Stimulated activated CD8-positive, alpha-beta memory T cell treated with anti-CD3 and anti-CD28 coated beads, Interleukin-4, amount 100 ng/mL, for 24 hours (primary cell): ENCODE results near the gene KCNJ18.
"Not testable (repeated sequence)": the region's sequence is repeated elsewhere in the genome, so short reads cannot be mapped to it uniquely, and the experiment has no call there.

Experiments used
- DNase-seq: peaks from one replicate; pipeline ENCODE4 v3.0.0-alpha.2; 2020; ENCODE audit warnings: low read depth

The KCNJ18 gene

DNA sequence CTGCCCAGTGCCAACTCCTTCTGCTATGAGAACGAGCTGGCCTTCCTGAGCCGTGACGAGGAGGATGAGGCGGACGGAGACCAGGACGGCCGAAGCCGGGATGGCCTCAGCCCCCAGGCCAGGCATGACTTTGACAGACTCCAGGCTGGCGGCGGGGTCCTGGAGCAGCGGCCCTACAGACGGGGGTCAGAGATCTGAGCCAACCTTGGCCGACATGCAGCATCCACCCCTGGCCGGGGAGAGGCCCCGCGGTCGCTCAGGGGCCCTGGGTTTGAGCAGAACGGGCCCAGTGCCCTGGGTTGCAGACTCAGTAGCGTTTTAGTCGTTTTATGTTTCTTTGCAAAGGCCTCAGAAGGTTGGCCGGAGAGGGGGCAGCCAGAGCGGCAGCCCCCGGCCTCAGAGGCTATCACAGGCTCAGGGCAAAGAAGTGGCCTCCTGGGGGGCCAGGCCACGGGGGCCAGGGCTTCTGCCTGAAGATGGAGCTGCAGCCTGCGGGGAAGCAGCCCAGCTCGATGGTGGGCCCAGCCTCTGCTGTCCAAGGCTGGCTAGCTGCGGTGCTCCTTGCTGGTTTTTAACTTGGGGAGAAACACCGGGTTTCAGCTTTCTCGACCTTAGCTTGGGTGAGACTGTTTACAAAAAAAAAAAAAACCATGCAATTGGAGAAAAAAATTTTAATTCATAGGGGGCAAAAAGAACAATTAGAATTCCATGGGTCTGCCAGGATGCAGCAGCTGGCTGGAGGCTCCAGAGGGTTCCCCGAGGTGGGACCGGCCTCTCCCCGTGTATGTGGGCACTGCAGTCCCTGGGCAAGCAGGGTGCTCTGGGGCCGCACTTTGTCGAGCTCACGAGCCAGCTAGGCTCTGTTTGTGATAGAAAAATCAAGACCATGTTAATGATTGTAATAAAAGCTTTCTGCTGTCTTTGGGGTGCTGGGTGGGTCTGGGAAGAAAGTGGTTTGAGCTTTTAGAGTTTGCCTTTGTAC lies 11.9 kb downstream of the KCNJ18 start:
- DNase-seq, result not testable (repeated sequence)

DNA sequence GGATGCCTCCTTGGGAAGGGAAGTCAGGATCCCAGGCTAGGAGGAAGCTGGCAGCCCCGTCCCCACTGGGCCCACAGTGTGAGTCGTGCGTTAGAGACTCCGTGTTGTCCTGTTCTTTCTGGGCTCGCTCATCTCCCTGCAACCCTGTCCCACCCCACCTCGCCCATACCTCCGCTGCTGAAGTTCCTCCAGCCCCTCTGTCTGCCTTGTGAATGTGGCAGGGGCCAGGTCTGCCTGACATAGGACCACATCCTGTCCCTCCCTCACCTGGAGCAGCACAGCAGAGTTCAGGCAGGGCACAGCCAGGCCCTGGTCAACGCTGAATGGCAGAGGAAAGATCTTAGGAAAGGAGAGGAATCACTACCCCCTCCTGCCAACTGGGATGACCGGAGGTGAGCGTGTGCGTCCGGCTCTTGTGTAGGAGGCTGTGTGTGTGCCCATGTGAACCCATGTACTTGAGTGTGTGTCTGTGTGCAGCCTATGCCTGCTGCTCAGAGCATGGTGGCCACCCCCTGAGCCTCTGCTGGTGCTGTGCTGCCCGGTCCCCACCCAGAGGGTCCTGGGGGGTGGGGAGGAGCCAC lies 12.8 kb downstream of the KCNJ18 start:
- no peak for DNase-seq

DNA sequence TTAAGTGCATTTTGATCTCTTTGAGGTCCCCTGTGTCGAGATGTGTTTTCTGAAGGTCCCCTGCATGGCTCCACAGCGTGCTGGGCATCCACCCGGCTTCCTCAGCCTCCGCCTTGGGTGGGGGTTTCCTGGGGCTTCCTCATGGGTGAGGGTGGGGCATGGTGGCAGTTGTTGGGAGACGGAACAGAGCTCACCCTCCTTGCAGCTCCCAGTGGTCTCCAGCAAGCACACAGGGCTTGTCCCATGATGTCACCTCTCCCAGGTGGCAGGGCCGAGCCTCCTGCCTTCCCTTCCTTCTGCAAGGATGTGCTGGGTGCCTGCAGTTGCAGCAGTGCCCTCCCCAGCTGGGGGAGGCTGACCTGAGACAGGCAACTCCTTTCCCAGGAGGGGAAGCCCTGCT lies 13.4 kb downstream of the KCNJ18 start:
- DNase-seq, result not testable (repeated sequence)

DNA sequence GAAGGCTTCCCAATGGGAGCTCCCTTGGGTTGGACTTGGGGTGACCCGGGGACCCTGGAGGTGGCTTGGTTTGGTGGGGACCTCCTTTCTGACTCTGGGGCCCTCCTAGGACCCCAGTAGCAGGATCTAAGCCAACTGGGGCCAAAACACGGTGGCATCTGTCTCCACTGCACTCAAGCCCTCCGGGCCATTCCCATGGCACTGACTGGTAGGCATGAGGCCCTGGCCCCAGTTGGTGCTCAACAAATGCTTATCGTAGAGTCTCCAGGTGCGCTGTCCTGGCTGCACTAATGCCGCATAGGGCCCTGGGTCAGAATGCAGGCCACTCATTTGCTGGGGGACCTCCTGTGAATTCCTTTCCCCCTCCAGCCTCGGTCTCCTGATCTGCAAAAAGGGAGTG lies 14.2 kb downstream of the KCNJ18 start:
- DNase-seq, result not testable (repeated sequence)

DNA sequence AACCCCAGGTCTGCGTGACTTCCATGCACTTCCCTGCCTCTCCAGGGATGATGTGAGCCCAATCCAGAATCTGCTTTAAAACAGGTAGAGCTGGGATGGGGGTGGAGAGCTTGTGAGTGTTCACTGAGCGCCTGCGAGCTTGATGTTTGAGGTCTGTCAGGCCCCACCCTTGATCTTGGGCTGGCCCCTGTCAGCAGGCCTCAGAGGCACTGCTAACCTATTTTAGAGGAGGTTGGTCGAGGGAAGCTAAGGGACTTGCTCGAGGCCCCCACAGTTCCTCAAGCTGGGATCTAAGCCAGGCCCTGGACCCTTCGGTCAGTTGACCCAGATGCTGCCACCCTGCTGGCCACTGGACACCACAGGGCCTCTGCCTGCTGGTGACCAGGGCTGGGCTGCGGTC lies 14.8 kb downstream of the KCNJ18 start:
- DNase-seq, result not testable (repeated sequence)

DNA sequence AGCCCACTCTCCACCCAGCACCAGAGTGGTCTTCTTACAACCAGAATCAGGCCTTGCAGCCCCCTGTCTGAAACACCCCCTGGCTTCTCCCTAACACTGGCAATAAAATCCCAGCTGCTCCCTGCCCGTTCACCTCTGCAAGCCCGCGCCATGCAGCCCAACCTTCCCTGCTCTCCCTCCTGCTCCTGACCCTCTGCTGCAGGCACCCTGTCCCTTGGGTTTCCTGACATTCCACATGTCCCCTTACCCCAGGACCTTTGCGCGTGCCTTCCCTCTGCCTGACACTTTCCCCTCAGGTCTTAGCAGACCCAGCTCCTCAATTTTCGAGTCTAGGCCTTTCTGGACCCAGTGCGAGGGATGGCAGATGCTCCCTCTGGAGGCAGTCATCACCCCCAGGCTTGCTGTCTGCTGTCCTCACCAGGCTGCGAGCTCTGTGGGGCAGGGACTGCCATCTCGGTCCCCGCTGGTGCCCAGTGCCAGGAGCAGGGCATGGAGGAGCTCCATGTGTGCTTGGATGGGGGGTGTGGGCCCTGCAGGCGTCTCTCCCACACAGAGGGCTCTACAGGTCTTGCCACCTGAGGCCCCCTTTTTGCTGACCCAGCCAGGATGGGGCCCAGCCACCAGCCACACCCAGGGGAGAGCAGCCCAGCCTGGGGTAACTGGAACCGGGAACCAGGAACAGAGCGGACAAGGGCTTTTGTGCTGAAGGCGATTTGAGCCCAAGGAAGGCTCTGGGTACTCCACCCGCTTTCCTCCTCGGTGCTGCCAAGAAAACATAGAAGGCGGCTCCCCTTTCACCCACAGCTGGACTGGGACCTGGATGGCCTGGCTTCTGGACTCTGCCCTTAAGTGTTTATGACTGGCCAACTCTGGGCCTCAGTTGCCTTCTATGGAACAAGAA lies 15.6 kb downstream of the KCNJ18 start:
- not testable (repeated sequence) for DNase-seq

DNA sequence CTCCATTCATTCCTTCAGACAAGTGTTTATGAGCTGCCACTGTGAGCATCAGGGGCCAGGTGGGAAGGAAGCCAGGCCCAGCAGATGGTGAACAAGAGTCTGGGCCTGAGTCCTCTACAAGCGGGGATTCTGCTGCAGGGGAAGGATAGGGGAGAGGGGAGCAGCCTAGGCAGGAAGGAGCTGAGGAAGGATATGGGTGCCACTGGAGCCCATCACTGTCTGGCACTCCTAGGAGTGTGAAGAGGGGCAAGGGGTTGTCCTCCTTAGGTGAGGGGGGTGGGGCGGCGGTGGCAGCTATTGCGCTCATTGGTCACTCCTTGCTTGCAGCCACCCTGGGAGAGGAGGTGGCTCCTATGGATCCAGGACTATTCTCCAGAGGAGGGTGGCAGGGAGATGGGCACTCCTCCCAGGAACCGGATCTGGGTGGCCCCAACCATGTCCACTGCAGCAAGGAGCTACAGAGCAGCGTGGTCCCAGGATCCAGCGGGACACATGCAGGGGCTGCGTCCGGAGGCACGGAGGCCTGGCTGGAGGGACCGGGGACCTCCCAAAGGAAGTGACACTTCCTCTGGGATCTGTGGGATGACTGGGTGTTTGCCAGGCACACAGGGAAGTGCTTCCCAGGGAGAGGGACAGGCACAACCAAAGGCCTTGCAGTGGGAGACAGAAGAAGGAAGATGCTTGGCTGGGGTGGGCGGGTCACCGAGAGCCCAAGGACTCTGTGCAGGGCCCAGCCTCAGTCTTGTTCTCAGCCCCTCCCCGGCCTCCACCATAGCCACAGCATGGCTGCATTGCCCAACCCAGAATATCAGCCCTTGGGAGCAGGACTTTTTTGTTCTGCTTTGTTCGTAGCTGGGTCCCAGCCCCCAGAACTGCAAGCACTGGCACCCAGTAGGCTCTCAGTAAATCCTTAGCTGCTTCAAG lies 16.6 kb downstream of the KCNJ18 start:
- DNase-seq, result not testable (repeated sequence)

DNA sequence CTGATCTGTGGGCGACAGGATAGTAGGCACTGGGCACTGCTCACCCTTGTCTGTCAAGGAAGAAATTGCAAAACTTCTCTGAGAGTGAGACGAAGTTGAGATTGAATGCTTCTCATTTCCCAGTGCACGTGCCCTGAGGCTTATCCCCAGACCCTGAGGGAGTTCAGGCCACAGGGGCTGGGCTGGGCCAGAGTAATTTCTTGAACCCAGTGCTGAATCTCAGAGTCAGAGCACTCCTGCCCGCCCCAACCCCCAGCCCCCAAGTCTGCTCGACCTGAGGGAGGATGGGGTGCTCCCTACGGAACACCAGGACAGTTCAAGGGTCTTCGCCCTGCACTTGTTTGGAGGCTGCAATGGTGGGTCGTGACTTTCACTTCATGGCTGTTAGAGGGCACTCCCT lies 17.7 kb downstream of the KCNJ18 start:
- DNase-seq, result not testable (repeated sequence)

DNA sequence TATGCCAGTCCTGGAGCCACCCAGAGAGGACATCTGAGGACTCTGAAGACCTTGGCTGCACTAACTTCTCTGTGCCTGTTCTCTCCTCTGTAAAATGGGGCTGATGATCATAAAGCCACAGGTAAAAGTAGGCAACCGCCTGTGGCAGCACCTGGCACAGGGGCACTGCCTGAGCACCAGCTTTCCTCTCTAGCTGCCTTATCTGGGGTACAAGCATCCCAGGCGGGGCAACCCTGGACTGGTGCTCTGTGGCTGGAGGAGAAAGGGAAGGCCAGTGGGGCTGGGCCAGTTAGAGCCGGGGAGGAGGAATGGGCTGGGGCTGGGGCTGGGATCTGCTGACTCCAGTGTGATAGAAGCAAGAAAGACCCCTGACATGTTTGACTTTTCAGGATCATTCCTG lies 18.2 kb downstream of the KCNJ18 start:
- not testable (repeated sequence) for DNase-seq

DNA sequence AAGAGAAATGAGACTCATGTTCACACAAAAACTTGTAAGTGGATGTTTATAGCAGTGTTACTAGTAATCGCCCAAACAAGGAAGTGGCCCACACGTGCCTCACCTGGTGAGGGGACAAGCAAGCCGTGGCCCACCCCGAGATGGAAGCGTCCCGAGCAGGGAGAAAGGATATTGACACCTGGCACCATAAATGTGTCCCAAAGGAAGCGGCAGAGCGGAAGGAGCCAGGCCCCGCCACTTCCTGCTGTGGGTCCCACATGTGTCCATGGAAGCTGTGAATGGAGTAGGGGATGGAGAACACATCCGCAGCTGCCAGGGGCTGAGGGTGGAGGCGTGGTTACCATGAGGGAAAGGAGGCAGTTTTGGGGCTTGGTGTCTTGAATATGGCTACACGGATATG lies 18.9 kb downstream of the KCNJ18 start:
- DNase-seq, result no peak

DNA sequence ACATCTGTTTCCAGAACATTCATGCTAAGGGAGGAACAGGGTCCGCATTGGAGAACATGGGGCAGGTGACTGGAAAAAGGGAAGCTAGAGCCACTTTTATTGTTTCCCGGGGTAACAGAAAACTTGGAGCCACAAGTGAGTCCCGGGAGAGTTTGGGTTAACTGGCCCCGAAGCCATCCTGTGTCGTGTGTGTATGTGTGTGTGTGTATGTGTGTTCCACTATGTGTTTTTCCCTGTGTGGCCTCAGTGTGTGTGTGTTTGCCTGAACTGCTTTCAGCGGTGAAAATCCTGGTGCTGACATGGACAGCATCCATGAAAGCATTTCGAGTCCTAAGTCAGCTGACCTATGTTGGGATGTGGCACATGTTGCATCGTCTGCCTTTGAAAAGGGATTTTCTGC lies 20.7 kb downstream of the KCNJ18 start:
- DNase-seq, result not testable (repeated sequence)

DNA sequence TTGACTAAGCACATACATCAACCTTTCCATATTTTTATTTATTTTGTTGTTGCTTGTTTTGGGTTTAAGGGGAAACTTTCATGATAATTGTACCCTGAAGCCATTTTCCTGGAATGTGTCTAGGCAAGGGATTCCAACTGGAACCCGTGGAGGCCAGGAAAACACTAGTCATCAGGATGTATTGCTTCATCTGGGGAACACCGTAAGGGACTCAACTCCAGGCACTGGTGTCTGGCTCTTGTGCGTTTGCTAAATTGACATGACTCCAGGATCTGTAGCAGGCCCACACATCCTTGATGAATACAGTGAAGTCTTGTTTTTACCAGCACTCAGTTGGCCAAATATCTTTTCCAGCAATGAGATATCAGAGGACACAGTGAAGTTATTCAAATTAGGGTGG lies 21.3 kb downstream of the KCNJ18 start:
- DNase-seq, result not testable (repeated sequence)

DNA sequence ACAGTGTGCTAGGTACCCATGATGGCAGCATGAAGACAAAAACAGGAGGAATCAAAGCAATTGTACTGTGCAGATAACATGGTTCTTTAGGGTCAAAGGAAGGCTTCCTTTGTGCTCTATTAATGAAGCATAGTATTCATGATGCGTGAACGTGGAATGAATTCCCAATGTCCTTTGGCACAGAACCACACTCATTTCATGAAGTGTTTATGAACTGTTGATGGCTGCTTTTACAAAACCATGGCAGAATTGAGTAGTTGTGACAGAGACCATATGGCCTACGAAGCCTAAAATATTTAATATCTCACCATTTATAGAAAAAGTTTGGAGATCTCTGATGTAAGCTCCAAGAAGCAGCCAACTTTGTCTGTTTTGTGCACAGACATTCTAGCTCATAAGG lies 22.4 kb downstream of the KCNJ18 start:
- not testable (repeated sequence) for DNase-seq

DNA sequence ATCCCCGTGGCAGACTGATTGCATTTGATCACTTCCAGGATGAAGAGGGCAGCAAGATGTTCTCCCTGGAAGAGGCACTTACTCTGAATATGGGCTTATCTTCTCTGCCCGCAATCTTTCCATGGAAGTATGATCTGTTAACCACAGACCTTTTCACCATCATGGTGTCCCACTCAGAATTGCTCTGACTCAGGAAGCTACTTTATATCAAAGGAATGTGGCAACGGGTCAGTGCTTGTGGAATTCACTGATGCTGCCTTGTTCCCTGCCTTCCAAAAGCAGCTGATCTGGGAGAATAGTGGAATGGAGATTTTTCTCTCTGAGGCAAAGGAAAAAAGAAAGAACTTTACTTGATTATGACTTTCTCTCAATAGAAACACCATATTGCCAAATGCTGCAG lies 23.6 kb downstream of the KCNJ18 start:
- not testable (repeated sequence) for DNase-seq

DNA sequence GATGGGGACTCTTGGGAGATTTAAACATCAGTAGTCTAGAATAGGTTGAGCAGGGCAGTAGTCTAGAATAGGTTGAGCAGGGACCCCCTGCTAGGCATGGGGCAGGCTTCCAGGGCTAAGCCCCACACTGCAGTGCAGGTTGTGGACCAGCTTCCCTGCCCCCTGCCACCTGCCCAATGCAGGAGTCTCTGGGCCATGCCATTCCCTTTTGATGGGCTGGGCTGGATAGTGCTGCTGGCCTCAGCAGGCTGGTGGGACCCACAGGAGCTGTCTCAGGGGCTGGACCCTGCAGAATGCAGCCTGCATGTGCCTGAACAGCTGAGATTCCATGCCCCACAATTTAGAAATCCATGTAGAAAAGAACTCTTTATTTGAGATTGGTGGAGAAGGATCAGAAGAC lies 26.6 kb downstream of the KCNJ18 start:
- not testable (repeated sequence) for DNase-seq

DNA sequence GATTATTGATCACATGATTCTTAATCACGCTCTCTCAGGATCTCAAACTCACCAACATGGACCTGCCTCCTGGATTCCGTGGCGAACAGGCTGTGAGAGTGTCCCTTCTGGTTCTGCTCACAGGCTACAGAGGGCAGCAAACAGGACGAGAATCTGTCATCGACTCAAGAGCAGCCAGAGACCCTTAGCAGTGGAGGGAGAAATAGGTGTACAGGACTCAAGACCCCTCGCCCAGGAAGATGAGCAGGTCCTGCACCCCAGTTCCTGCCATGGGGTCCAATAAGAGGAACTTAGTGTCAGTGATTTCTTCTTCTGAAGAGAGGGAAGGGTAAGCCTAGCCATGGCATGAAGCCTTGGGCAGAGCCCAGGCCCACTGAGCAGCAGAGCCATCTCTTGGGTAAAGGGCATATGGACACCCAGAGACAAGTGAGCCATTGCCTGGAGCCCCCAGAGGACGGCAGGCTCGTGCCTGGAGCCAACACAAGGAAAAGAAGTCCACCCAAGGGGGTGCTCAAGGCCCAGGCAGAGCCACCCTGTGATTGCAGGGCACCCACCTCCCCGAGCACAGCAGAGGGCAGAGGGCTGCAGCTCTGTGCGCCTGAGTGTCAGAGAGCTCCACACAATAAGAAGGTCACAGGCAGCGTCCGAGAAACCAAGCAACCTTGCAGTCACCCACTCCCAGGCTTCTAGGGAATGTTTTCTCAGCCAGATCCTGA lies 27.3 kb downstream of the KCNJ18 start:
- not testable (repeated sequence) for DNase-seq

DNA sequence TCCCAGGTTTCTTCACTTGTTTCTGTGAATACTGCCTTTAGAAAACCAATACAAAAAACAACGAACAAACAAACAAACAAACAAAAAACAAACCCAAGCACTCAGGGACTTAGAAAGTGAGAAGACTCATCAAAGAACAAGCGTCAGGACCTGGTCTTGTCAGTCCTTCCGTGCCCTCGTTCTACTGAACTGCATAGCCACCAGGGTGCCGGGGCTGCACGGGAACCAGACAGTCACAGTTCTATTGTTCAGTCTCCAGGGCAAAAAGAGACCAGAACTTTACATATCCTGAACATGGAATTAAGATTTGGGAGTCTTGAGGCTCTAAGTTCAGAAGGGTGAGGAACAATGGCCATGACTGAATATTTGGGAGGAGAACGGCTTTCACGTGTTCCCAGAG lies 28.2 kb downstream of the KCNJ18 start:
- not testable (repeated sequence) for DNase-seq

DNA sequence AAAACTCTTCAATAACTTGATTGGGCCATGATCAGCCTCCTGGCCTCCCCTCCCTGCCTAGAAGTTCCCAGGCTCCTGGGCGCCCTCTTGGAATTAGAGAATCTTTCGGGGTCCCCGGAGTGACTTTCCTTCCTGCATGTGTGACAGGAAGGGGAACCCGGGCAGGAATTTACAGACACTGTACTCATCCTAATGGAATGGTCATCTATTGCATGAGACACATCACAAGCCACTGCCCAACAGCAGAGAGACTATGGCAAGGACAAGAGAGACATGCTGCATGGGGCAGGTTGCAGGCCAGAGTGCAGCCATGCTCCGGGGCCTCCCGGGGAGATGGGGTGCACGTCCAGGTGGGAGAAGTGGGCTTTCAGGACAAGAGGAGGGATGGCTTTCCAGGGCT lies 29.9 kb downstream of the KCNJ18 start:
- DNase-seq, result not testable (repeated sequence)

DNA sequence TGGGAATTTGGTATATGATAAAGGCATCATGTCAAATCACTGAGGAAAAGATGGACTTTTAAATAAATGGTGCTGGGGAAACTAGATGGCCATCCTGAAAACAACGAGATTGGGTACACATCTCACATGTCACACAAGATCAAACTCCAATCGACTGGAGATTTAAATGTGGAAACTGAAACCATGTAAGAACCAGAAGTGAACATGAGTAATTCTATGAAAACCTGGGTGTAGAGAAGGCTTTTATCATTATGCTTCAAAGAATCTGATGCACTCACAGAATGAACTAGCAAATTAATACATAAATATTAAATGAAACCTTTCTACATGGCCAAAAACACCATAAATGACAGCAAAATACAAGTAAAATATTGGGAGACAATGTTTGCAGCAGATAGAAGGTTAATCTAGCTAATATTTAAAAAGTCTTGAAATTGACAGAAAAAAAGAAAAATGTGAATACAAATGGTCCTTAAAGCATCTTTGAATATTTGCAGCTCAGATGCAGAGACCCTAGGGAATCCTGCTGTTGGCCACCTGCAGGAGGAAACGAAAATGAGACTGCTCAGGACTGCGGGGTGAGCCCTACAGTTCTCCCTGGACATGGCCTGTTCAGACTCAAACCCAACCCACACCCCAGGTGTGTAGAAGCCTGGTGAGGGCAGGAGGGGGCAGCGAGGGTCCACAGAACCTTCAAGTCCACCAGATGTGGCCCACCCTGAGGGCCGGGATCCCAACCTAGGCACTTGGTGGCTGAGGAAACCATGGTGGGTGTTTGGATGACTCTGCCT lies 32.1 kb downstream of the KCNJ18 start:
- not testable (repeated sequence) for DNase-seq

DNA sequence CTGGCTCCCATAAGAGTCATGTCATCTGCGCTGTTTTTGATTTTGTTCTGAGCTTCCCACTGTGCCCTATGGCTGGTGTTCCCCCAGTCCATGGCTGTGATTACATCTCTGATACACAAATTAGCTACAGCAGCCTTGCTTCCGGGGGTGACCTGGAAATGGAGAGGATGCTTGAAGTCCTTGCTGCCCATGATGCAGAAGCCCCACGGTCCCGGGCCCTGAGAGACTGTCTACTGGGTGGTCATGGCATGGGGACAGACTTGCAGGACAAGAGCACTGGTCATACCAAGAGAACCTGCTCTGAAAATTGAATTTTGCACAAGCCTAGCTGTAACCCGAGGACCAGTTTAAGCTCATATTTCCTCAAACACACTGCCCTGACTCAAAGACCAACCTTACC lies 38.8 kb downstream of the KCNJ18 start:
- not testable (repeated sequence) for DNase-seq
